ENCODE data around the gene ATP5PF.

DNA sequence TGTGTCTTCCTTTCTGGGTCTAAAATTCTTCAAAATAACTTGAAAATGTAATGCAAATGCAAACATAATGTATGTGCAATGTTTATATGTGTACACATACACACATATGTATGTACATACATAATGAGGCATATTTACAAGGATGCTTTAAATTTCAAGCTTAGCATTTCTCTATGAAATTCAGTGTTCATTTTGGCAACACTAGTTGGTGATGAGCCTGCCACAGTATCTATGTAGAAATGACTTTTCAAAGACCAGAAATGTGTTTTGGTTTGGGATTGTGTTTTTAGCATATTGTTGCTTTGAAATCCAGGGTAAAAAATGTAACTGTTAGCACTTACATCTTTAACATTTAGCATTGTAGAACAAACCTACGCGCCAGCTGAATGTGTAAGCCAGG is 10.2 kb upstream of the ATP5PF start:
- TF ChIP-seq, protein P1, sequence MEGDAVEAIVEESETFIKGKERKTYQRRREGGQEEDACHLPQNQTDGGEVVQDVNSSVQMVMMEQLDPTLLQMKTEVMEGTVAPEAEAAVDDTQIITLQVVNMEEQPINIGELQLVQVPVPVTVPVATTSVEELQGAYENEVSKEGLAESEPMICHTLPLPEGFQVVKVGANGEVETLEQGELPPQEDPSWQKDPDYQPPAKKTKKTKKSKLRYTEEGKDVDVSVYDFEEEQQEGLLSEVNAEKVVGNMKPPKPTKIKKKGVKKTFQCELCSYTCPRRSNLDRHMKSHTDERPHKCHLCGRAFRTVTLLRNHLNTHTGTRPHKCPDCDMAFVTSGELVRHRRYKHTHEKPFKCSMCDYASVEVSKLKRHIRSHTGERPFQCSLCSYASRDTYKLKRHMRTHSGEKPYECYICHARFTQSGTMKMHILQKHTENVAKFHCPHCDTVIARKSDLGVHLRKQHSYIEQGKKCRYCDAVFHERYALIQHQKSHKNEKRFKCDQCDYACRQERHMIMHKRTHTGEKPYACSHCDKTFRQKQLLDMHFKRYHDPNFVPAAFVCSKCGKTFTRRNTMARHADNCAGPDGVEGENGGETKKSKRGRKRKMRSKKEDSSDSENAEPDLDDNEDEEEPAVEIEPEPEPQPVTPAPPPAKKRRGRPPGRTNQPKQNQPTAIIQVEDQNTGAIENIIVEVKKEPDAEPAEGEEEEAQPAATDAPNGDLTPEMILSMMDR (IDR thresholded peaks at IDR 0.05 in 2 of 3, conservative IDR thresholded peaks at IDR 0.05 in 1 of 3; ENCODE audit: borderline replicate concordance in 1 of 3, insufficient read depth in 1 of 3, low read depth in 2 of 3, low read length in 2 of 3) = no peak
- TF ChIP-seq RAD21 (IDR thresholded peaks at IDR 0.05; ENCODE audit: low read depth) (no peak), POLR2A (IDR thresholded peaks at IDR 0.05; ENCODE audit: borderline replicate concordance, extremely low read depth, insufficient read depth, insufficient read length) (no peak), EZH2phosphoT487 (IDR thresholded peaks at IDR 0.05; ENCODE audit: borderline replicate concordance) (no peak), SIN3A (IDR thresholded peaks at IDR 0.05; ENCODE audit: low read depth) (no peak), EZH2 (IDR thresholded peaks at IDR 0.05) (no peak), CEBPB (IDR thresholded peaks at IDR 0.05; ENCODE audit: low read depth) (no peak), TCF7L2 (IDR thresholded peaks at IDR 0.05; ENCODE audit: borderline replicate concordance, extremely low read depth, insufficient read depth, insufficient read length) (no peak), JUND (IDR thresholded peaks at IDR 0.05) (no peak)
- TF ChIP-seq, protein P2, sequence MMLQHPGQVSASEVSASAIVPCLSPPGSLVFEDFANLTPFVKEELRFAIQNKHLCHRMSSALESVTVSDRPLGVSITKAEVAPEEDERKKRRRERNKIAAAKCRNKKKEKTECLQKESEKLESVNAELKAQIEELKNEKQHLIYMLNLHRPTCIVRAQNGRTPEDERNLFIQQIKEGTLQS (IDR thresholded peaks at IDR 0.05) = no peak
- TF ChIP-seq, protein P3, sequence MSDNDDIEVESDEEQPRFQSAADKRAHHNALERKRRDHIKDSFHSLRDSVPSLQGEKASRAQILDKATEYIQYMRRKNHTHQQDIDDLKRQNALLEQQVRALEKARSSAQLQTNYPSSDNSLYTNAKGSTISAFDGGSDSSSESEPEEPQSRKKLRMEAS (IDR thresholded peaks at IDR 0.05) = no peak
